Mesenchymal stem cell (in vitro differentiated cells and primary cell): ENCODE results near the gene SLC25A21.

Experiments
- DNase-seq: peaks from one replicate; pipeline ENCODE4 v3.0.0-alpha.2; 2013
- H2AFZ ChIP-seq: one replicate; pipeline ENCODE4 v1.6.1; 2013; ENCODE audit warnings: low read depth, mild to moderate bottlenecking, control low read depth, inconsistent platforms, low read length, moderate library complexity
- H2AK5ac ChIP-seq: 2 replicates; pipeline ENCODE4 v1.6.1; 2013; ENCODE audit warnings: low read length, moderate library complexity, mild to moderate bottlenecking, inconsistent platforms; ENCODE audit not compliant: severe bottlenecking
- H2BK120ac ChIP-seq: one replicate; pipeline ENCODE4 v1.6.1; 2013; ENCODE audit warnings: low read depth, mild to moderate bottlenecking, inconsistent platforms, low read length, moderate library complexity
- H2BK12ac ChIP-seq, 2 experiments: one replicate each; pipeline ENCODE4 v1.6.1; 2013; ENCODE audit warnings: inconsistent platforms in 2 of 2, low read length in 2 of 2, mild to moderate bottlenecking in 2 of 2, moderate library complexity in 2 of 2, control low read depth in 1 of 2
- H2BK15ac ChIP-seq: one replicate; pipeline ENCODE4 v1.6.1; 2013; ENCODE audit warnings: mild to moderate bottlenecking, low read depth, inconsistent platforms; ENCODE audit not compliant: poor library complexity, severe bottlenecking
- H2BK5ac ChIP-seq: 2 replicates; pipeline ENCODE4 v1.6.1; 2013; ENCODE audit warnings: low read depth, mild to moderate bottlenecking, low read length, control low read depth, inconsistent platforms; ENCODE audit not compliant: poor library complexity, severe bottlenecking
- H3K14ac ChIP-seq, 2 experiments: one replicate each; pipeline ENCODE4 v1.6.1; 2013; ENCODE audit warnings: inconsistent platforms in 2 of 2, low read length in 2 of 2, control low read depth in 1 of 2, mild to moderate bottlenecking in 1 of 2, moderate library complexity in 1 of 2
- H3K18ac ChIP-seq, 2 experiments: one replicate each; pipeline ENCODE4 v1.6.1; 2013; ENCODE audit warnings: inconsistent platforms in 2 of 2, low read length in 2 of 2, control low read depth in 1 of 2, low read depth in 1 of 2, mild to moderate bottlenecking in 1 of 2
- H3K23ac ChIP-seq, 2 experiments: one replicate each; pipeline ENCODE4 v1.6.1; 2013; ENCODE audit warnings: inconsistent platforms in 2 of 2, low read length in 2 of 2, mild to moderate bottlenecking in 2 of 2, moderate library complexity in 2 of 2, control low read depth in 1 of 2
- H3K27ac ChIP-seq: 2 replicates; pipeline ENCODE4 v1.5.1; 2013; ENCODE audit warnings: mild to moderate bottlenecking, moderate library complexity, low read length, control low read depth, inconsistent platforms; ENCODE audit not compliant: poor library complexity, severe bottlenecking
- H3K27me3 ChIP-seq, 2 experiments: 2 replicates each; pipeline versions ENCODE4 v1.6.1 to v1.7.0; 2013; ENCODE audit warnings: low read length in 2 of 2, mild to moderate bottlenecking in 2 of 2, moderate library complexity in 2 of 2, control low read depth in 1 of 2, inconsistent platforms in 1 of 2; ENCODE audit not compliant: control insufficient read depth in 1 of 2, insufficient read depth in 1 of 2
- H3K36me3 ChIP-seq, 2 experiments: 2 replicates each; pipeline versions ENCODE4 v1.6.1 to v1.7.0; 2013; ENCODE audit warnings: low read length in 2 of 2, control low read depth in 1 of 2, inconsistent platforms in 1 of 2, low read depth in 1 of 2, mild to moderate bottlenecking in 1 of 2; ENCODE audit not compliant: insufficient read depth in 2 of 2, control insufficient read depth in 1 of 2
- H3K4ac ChIP-seq, 2 experiments: one replicate each; pipeline ENCODE4 v1.6.1; 2013; ENCODE audit warnings: inconsistent platforms in 2 of 2, low read length in 2 of 2, mild to moderate bottlenecking in 2 of 2, moderate library complexity in 2 of 2, control low read depth in 1 of 2, low read depth in 1 of 2
- H3K4me1 ChIP-seq: 2 replicates; pipeline ENCODE4 v1.6.1; 2013; ENCODE audit warnings: low read depth, low read length, control low read depth; ENCODE audit not compliant: control insufficient read depth, insufficient read depth
- H3K4me2 ChIP-seq: 2 replicates; pipeline ENCODE4 v1.6.1; 2013; ENCODE audit warnings: low read length, mild to moderate bottlenecking, inconsistent platforms; ENCODE audit not compliant: poor library complexity, severe bottlenecking
- H3K4me3 ChIP-seq, 2 experiments: 2 replicates each; pipeline versions ENCODE4 v1.5.1 to v1.7.0; 2013; ENCODE audit warnings: low read length in 2 of 2, mild to moderate bottlenecking in 2 of 2, control low read depth in 1 of 2, low read depth in 1 of 2; ENCODE audit not compliant: insufficient read depth in 1 of 2
- H3K79me1 ChIP-seq: replicated peaks from 2 replicates; pipeline ENCODE4 v1.6.1; 2013; ENCODE audit warnings: mild to moderate bottlenecking, control low read depth, low read length, inconsistent platforms; ENCODE audit not compliant: poor library complexity, severe bottlenecking
- H3K9ac ChIP-seq: 2 replicates; pipeline ENCODE4 v1.7.0; 2013; ENCODE audit warnings: mild to moderate bottlenecking, low read length, moderate library complexity
- H3K9me3 ChIP-seq: 2 replicates; pipeline ENCODE4 v1.7.0; 2013; ENCODE audit warnings: mild to moderate bottlenecking, low read length; ENCODE audit not compliant: control insufficient read depth
- H4K8ac ChIP-seq: one replicate; pipeline ENCODE4 v1.6.1; 2013; ENCODE audit warnings: inconsistent platforms, mild to moderate bottlenecking, low read length, moderate library complexity
- H4K91ac ChIP-seq: one replicate; pipeline ENCODE4 v1.6.1; 2013; ENCODE audit warnings: mild to moderate bottlenecking, low read length, inconsistent platforms
- WGBS: methylation state at CpG from one replicate; pipeline ENCODE4 v1.1.7; 2013; ENCODE audit warnings: mixed read lengths; 5-methylcytosine and 5-hydroxymethylcytosine counted together

SLC25A21 gene

GRCh38 chr14:37027188-37027824, 145.1 kb downstream of the SLC25A21 start:
- no peaks in the 10 kb centered on the region for H3K27me3 ChIP-seq
- WGBS, result 67% methylated on average over 1 of the region's 4 CpGs
- no peaks in the 10 kb centered on the region for H3K9me3 ChIP-seq
- H2BK120ac ChIP-seq, result no peak overlapping the region
- no peak overlapping the region for H3K23ac ChIP-seq
- no peak overlapping the region for H3K4me3 ChIP-seq
- H3K27ac ChIP-seq, result no peak overlapping the region
- H4K8ac ChIP-seq, result no peak overlapping the region
- no peak overlapping the region for H3K4ac ChIP-seq
- no peak overlapping the region for H4K91ac ChIP-seq
- H3K79me1 ChIP-seq, result no peaks in the 10 kb centered on the region
- no peak overlapping the region for H2AK5ac ChIP-seq
- no peak for DNase-seq
- no peak overlapping the region for H2BK12ac ChIP-seq
- no peak overlapping the region for H2AFZ ChIP-seq
- no peak overlapping the region for H2BK5ac ChIP-seq
- H3K14ac ChIP-seq, result no peak overlapping the region
- no peaks in the 10 kb centered on the region for H3K4me1 ChIP-seq
- no peaks in the 10 kb centered on the region for H3K36me3 ChIP-seq
- no peak overlapping the region for H3K4me2 ChIP-seq
- H2BK15ac ChIP-seq, result no peak overlapping the region
- H3K9ac ChIP-seq, result no peak overlapping the region
- no peak overlapping the region for H3K18ac ChIP-seq

- WGBS, result 93% methylated on average over 3 of the region's 5 CpGs
- Histone ChIP-seq H2BK120ac (no peak overlapping the region), H3K4me3 (no peak overlapping the region), H2AFZ (no peak overlapping the region), H2BK12ac (no peak overlapping the region), H3K27me3 (no peaks in the 10 kb centered on the region), H3K4me1 (no peaks in the 10 kb centered on the region), H3K27ac (no peak overlapping the region), H3K4ac (no peak overlapping the region), H3K36me3 (no peaks in the 10 kb centered on the region), H2AK5ac (no peak overlapping the region), H3K9me3 (no peaks in the 10 kb centered on the region), H2BK5ac (no peak overlapping the region), H2BK15ac (no peak overlapping the region), H3K14ac (no peak overlapping the region), H4K8ac (no peak overlapping the region), H3K23ac (no peak overlapping the region), H3K4me2 (no peak overlapping the region), H4K91ac (no peak overlapping the region), H3K18ac (no peak overlapping the region), H3K79me1 (no peaks in the 10 kb centered on the region), H3K9ac (no peak overlapping the region)
- DNase-seq, result no peak
These were observed 148.4 kb downstream of the SLC25A21 start for GRCh38 chr14:37023875-37024565.

- WGBS, result 44% methylated on average over 1 of the region's 1 CpG
- Histone ChIP-seq H3K4ac (no peak overlapping the region), H2BK5ac (no peak overlapping the region)
These were observed 151.0 kb downstream of the SLC25A21 start for GRCh38 chr14:37021390-37021789.

GRCh38 chr14:37019488-37019887, 152.9 kb downstream of the SLC25A21 start:
- no peaks in the 10 kb centered on the region for H3K9me3 ChIP-seq
- no peak overlapping the region for H3K23ac ChIP-seq
- 61% methylated on average over 1 of the region's 1 CpG for WGBS
- H2AK5ac ChIP-seq, result no peak overlapping the region
- H3K36me3 ChIP-seq, result no peaks in the 10 kb centered on the region
- H2BK15ac ChIP-seq, result no peak overlapping the region
- H3K18ac ChIP-seq, result no peak overlapping the region
- DNase-seq, result no peak
- H3K4me3 ChIP-seq, result no peak overlapping the region
- H2BK120ac ChIP-seq, result no peak overlapping the region
- no peak overlapping the region for H3K4ac ChIP-seq
- H3K9ac ChIP-seq, result no peak overlapping the region
- no peak overlapping the region for H3K4me2 ChIP-seq
- no peak overlapping the region for H4K91ac ChIP-seq
- H4K8ac ChIP-seq, result no peak overlapping the region
- no peak overlapping the region for H2BK5ac ChIP-seq
- no peaks in the 10 kb centered on the region for H3K4me1 ChIP-seq
- no peak overlapping the region for H3K27ac ChIP-seq
- no peak overlapping the region for H3K14ac ChIP-seq
- H2BK12ac ChIP-seq, result no peak overlapping the region
- H3K27me3 ChIP-seq, result no peaks in the 10 kb centered on the region
- no peak overlapping the region for H2AFZ ChIP-seq
- H3K79me1 ChIP-seq, result no peaks in the 10 kb centered on the region

More at GRCh38 chr14:37021390-37021789, 151.0 kb downstream of the SLC25A21 start:
- no peak overlapping the region for H2BK12ac ChIP-seq
- H3K4me1 ChIP-seq, result no peaks in the 10 kb centered on the region
- H2BK120ac ChIP-seq, result no peak overlapping the region
- H3K9ac ChIP-seq, result no peak overlapping the region
- no peaks in the 10 kb centered on the region for H3K79me1 ChIP-seq
- no peaks in the 10 kb centered on the region for H3K9me3 ChIP-seq
- H2BK15ac ChIP-seq, result no peak overlapping the region
- no peak overlapping the region for H3K27ac ChIP-seq
- no peak for DNase-seq
- no peaks in the 10 kb centered on the region for H3K36me3 ChIP-seq
- H3K14ac ChIP-seq, result no peak overlapping the region
- H3K4me2 ChIP-seq, result no peak overlapping the region
- no peak overlapping the region for H3K23ac ChIP-seq
- H2AK5ac ChIP-seq, result no peak overlapping the region
- H4K8ac ChIP-seq, result no peak overlapping the region
- no peaks in the 10 kb centered on the region for H3K27me3 ChIP-seq
- H4K91ac ChIP-seq, result no peak overlapping the region
- no peak overlapping the region for H3K4me3 ChIP-seq
- no peak overlapping the region for H3K18ac ChIP-seq
- no peak overlapping the region for H2AFZ ChIP-seq
